Posterior cingulate gyrus (tissue), 11 donors: Measurements from ENCODE around the gene GAL.

ENCODE experiments used
- DNase-seq, 10 donors: peaks; one replicate each; pipeline versions ENCODE4 v3.0.0 to v3.0.0-alpha.2; 2020 to 2021; ENCODE audit warnings: mixed read lengths in 3 of 10
- intact Hi-C: fragments of 100-400 bp; cut with DNase I; formaldehyde crosslinking; loops from one replicate; pipeline ENCODE4 v1.15.1; 2023

Gene GAL

DNA sequence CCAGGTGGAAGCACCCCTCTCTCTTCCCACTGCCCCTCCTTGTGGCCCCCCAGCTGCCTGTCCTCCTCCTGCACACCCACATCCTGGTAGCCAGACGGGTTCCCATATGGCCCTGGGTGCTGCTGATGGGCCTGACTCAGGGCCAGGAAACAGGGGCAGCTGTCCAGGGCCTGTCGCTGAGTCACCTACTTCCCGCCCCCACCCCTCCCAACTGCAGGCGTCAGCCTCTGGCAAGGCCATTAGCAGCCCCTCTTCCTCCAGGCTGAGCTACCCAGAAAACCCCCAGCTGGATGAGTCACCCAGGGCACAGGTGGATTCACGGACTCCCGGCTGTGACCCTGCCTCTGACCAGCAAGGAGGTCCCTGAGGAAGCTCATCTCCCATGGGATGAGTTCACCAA is 6.9 kb upstream of the GAL start:
- intact Hi-C loops = no loop called here
- DNase-seq = peak in 5 of 10 donors; percentile 16 to 86 (median 83)

DNA sequence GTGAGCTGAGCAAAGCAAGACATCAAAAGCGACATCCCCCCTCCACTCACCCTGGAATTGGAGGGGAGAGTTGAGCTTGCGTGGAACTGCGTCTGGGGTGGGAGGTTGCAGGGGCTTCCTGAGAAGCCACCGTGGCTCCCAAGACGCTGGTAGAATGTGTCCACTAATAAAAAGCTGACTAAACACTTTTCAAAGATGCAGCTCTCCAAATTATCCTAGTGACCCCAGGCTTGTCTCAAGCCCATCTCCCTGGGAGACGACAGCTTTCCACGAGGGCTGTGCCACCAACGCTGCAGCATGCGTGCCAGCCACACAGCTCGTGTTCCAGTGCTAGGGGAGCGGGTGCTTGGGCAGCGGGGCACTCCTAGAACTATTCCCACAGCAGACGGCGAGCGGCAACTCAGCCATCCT is 6.3 kb upstream of the GAL start:
- peak in 2 of 10 donors; percentile 24 to 84 for DNase-seq
- intact Hi-C loops = no loop called here

DNA sequence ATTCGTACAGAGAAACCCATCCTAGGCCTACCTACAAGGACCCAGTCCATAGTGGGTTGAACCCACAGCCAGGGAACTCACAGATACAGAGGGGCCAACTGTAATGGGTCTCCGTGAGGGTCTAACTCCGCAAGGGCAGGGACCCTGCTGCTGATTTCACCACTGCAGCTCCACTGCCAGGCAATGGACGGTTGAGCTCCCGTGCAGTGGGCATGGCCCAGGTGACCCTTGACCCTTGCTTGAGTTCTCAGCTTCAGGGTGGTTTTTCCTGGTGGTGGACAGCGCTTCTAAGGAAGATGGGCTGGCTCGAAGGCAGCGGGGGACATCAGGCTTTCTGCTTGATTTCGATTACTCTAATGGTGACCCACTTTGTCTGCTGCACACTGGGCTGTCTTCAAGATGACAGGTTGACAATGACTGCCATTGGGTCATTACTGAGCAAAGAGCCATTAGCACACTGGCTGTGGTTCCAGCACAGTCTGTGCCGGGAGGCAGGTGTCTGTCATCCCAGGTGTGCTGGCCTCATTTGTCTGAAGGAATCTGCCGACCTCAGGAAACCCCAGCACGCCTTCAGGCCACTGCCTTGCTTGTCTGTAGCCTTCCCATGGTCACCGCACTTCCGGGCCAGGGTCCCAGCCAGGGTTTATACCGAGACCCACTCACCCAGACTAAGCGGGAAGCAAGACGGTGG is 3.7 kb upstream of the GAL start:
- intact Hi-C loops = no loop called here
- peak in 1 of 10 donors; percentile 68 for DNase-seq

DNA sequence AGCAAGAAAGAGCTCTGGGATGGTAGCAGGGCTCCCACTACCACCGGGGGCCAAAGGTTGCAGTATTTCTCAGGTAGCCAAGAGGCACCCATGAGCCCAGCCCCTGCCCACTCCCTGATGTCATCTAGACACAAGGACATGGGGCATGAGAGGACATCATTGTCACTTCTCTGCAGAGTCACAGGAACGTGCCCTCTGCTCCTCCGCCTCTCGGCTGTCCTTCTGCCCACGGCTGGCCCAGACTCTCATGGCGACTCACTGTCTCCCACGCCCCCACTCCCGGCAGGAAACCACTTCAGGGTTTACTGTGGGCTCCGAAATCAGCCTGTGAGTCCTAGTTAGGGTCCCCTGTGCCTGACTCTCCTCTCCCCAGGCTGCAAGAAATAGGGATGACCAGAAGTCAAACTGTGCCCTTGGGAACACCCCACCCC is 1.8 kb upstream of the GAL start:
- intact Hi-C loops = no loop called here
- peak in 1 of 10 donors; percentile 63 for DNase-seq

DNA sequence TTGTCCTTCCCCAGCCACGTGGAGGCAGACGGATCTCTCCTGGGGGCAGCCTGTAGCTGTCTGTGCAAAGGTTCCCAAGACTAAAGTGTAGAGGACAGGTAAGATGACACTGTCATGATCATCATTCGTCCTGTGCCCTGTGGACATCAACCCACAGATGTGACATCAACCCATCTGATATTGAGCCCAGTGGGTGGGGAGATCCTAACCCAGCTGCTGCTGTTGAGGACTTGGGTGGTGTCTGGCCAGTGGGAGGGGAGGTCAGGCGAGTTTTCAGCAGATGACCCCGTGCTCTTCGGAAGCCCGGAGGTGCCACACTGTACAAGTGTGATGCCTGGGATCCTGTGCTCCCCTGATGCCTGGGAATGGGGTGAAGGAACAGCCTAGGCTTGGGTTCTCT is 1.2 kb upstream of the GAL start:
- peak in 1 of 10 donors; percentile 39 for DNase-seq
- intact Hi-C loops = no loop called here

DNA sequence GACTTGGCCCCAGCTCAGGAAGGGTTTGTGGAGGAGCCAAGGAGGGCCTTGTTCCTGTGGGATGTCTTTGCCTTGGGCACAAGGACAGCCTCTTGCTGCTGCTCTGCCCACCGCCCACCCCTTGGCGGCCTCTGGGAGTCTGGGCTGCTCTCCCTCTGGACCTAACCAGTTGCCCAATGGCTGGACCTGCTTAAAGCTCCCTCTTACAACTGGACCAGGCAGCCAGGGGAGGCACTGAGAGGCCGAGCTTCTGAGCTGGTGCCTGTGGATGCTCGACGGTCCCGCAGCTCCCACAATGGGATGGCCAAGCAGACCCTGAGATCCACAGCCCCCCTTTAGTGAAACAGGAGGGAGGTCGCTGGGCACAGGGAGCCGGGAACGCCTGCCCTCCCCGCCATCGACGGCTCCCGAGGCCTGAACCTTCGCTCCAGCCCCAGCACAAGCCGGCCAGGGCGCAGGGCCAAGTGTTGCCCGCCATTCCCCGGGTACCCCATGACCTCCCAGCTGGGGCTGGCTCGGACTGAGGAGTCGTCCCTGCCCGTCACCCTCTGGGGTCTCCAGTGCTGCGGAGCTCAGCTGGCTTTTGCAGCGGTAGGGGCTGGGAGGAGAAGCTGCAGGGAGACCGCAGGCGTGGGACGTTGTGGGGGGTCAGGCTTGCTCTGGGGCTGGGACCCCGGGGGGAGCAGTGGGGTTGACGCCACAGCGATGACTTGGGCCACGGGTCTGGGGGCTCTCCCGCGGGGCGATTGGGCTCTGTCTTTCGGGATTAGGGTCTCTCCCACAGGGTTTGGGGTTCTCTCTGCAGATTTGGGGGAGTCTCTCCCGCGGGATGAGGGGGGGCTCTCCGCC is 584 bp upstream of the GAL start:
- intact Hi-C loops = no loop called here
- DNase-seq = peak in 1 of 10 donors; percentile 80

DNA sequence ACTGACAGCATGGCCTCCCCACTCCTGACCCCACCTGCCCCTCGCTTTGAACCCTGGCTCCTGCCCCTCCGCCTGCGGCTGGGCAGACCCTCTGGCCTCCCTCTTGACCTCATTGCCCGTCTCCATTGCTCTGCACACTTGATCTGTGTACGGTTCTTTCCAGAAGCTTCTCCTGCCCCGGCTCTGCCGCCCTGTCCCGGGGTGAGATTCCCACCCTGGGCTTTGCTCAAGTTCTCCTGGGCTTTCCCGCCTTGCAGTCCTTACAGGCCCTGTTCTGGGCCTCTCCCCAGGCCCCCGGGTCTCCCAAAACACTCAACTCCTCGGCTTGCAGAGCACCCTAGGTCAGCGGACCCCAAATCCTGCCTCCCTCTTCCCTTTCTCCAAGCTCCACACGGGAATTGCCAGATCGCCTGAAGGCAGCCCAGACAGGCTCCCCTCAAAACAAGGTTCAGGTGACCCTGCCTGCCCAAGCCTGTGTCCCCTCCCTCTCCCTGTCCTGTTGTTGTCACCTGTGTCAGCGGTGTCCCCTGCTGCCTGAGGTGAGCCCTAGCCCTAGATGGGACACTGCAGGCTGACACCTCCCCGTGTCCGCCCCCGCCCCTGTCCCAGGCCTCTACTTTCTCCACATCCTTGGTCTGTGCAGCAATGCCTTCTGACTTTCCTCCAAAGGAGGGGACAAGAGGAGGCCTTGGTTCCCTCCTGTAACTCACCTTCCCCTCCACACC is 1.5 kb downstream of the GAL start:
- DNase-seq = peak in 1 of 10 donors; percentile 62
- intact Hi-C loops = no loop called here

DNA sequence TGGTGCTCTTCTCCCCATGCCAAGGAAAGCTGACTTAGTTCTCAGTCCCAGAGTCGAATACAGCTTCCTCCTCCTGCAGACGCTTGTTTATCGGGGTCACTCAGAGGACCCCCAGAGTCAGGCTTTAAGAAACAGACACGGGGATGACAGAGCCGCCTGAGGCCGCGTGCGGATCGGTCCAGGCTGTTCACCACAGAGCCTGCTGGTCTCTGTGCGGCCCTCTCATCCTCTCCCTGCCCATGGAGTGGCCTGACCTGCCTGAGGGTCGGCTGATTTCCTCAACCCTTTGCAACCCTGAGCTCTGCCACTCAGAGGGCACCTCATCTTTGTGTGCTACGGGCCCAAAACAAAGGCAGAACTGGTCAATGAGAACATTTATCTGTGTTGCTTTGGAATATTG is 2.1 kb downstream of the GAL start:
- intact Hi-C loops = no loop called here
- peak in 1 of 10 donors; percentile 38 for DNase-seq

DNA sequence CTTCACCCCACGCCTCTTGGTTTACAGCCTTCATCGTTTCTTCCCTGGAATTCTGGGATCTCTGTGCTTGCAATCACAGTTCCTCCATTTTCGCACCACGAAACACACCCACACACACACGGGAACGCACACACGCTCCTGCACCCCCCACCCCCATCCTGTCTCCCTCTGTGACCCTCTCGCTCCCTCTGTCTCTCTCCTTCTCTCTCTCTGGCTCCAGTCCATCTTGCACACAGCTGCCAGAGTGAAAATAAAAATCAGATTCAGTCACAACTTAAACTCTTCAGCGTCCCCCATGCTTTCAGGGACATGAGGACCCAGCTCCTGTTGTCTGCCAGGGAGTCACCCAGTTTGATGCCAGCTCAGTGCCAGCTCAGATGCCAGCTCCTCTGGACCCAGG is 3.0 kb downstream of the GAL start:
- intact Hi-C loops = no loop called here
- DNase-seq = peak in 1 of 10 donors; percentile 1

DNA sequence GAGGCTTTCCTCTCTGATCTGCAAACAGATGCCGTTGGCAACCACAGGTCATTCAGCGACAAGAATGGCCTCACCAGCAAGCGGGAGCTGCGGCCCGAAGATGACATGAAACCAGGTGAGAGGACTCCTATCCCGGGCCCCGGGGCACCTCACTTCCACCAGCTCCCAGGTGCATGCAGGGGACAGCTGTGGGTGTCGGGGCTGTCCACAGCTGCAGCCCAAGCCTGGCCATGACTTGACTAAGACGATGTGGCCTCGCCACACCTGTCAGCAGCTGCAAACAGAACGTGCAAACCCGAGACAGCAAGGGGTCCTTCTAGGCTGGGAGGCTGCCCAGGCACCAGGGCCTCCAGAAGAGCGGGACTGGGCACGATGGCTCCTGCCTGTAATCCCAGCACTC is 3.6 kb downstream of the GAL start:
- intact Hi-C loops = no loop called here
- peak in 1 of 10 donors; percentile 81 for DNase-seq

DNA sequence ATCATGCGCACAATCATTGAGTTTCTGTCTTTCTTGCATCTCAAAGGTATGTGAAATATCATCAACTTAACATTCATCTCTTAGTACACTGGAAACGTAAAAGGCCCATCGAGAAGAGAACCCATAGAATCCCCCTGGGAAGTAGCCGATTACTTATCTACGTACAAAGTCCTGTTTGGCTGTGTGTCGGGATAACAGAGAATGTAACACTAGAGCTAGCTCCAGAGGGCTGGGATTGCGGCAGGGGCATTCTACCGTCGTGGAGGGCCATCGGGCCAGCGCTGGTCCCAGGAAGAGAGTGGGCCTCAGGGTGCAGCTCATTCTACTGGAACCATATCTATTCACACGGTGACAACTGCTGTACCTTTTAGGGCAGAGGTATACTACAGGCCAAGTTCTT is 4.5 kb downstream of the GAL start:
- intact Hi-C loops = no loop called here
- peak in 1 of 10 donors; percentile 19 for DNase-seq

DNA sequence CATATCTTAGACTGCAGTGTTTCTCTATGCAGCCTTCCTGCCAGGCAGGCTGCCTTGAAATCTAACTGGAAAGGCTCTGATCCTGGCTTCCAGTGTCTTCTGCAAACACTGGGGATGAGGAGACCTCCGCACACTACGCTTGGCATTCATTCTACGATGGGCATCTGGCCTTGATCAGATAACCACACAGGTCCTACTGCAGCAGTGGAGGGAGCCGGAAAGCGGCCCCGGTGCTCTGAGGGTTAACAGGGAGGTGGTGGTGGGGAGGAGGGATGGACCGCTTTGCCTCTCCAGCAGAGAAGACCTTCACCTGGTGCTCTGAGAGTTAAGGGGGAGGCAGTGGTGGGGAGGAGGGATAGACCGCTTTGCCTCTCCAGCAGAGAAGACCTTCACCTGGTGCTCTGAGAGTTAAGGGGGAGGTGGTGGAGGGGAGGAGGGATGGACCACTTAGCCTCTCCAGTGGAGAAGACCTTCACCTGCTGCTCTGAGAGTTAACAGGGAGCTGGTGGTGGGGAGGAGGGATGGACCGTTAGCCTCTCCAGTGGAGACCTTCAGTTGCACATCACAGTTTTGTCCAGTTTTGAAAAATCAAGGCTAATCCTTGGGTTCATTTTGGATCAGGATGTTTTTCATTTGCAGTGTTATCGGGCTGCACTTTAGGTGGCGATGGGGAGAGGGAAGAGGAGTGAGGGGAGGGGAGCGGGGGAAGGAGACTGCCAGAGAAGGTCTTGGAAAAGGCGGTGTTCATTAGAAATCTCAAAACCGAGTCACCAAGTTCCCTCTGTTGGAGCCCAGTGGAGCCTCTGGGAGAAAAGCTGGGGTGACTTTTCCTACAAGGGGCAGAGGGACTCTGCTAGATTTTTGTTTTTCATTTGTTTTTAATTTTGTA is 5.6 kb downstream of the GAL start:
- DNase-seq = peak in 1 of 10 donors; percentile 59
- intact Hi-C loops = no loop called here

DNA sequence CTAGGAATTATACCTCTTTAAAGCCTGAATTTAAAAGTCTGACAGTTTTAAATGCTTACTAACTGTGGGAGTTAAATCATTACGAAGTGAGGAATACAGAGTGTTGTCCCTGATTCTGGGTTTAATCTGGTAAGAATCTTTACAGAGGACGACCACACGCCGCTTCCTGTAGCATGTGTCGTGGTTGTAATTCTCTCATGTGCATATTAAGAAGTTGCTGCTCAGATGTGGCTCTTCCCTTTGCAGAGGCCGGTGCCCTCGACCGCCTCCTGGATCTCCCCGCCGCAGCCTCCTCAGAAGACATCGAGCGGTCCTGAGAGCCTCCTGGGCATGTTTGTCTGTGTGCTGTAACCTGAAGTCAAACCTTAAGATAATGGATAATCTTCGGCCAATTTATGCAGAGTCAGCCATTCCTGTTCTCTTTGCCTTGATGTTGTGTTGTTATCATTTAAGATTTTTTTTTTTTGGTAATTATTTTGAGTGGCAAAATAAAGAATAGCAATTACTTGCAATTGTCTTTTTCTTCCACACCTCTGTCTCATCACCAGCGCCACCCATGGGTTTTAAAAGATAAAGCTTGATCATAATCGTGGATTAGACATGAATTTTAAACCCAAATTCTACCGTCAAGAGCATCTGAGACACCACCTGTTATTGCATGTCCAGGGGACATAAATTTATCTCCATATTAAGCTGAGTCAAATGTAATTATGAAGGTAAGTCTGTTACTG is 6.5 kb downstream of the GAL start:
- intact Hi-C loops = no loop called here
- DNase-seq = peak in 1 of 10 donors; percentile 6

DNA sequence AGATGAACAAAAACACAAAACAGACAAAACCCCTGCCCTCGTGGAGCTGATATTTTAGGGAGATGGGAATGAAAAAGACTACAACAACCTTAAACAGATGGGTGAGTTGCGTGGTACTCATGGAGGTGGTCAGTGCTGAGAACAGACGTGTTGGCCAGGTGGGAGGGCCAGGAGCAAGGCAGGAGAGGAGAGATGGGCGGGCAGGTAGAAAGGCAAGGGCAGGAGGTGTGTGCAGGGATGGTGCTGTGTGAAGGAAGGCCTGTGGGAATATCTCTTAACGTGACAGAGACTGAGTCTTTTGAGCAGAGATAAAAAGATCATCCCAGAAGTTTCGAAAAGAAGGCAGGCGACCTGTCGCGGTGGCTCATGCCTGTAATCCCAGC is 7.0 kb downstream of the GAL start:
- intact Hi-C loops = no loop called here
- no peak for DNase-seq

DNA sequence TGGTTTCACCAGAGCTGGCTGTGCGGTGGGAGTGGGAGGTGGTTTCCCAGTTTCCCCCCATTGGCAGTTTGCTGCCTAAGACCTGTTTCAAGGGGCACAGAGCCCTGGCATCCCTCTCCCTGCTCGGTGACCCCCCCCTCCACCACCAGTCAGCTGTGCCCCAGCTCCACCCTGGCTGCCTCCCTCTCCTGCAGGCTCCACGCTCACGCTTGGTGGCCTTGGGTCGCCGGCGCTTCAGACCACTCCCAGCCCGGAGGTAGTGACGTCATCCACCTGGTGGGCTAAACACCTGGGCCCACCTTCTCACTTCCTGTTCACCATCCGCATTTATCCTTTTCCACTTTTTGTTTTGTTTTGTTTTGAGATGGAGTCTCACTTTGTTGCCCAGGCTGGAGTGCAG is 7.8 kb downstream of the GAL start:
- peak in 1 of 10 donors; percentile 63 for DNase-seq

DNA sequence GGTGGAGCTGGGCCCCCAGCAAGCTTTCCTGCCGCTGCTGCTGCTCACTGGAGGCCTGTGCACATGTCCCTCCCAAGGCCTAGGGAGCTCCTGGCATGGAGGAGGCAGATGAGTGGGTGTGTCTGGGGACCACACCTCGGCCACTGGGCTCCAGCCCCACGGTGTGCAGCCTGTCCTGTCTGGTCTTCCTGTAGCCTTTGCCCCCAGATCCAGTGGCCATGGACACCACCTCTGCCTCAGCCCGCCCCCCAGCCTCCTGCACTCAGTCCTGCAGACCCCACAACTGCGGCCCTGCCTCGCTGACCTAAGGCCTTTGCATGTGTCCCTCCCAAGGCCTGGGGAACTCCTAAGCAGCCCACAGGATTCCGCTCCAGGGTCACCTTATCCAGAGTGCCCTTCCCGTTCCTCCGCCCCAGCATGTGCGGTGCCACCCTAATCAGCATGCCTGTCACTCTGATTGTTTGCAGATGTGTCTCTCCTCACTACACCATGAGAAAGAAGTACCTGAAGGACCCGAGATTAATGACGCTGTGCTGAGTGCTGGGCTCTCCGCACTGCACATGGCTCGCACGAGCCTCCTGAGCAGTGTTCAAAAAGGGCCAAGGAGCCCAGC is 8.6 kb downstream of the GAL start:
- intact Hi-C loops = no loop called here
- peak in 1 of 10 donors; percentile 67 for DNase-seq

More for the DNA sequence above, 7.8 kb downstream of the GAL start:
- intact Hi-C loops = no loop called here

DNA sequence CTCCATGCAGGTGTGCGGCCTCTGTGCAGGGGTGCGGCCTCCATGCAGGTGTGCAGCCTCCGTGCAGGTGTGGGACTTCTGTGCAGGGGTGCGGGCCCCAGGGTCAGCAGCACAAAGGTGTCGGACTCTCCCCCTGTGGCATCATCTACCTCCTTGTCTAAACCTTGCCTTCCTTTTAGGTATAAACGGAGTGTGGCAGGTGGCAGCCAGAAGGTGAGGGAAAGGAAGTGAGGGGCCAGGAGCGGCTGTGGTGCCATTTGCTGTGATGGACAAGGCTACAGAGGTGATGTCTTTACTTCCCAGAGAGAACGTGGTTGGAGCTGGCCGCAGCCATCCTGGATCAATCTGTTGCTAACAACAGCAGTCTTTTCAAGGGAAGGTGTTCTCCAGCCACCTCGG is 9.1 kb downstream of the GAL start:
- intact Hi-C loops = no loop called here
- peak in 1 of 10 donors; percentile 42 for DNase-seq

DNA sequence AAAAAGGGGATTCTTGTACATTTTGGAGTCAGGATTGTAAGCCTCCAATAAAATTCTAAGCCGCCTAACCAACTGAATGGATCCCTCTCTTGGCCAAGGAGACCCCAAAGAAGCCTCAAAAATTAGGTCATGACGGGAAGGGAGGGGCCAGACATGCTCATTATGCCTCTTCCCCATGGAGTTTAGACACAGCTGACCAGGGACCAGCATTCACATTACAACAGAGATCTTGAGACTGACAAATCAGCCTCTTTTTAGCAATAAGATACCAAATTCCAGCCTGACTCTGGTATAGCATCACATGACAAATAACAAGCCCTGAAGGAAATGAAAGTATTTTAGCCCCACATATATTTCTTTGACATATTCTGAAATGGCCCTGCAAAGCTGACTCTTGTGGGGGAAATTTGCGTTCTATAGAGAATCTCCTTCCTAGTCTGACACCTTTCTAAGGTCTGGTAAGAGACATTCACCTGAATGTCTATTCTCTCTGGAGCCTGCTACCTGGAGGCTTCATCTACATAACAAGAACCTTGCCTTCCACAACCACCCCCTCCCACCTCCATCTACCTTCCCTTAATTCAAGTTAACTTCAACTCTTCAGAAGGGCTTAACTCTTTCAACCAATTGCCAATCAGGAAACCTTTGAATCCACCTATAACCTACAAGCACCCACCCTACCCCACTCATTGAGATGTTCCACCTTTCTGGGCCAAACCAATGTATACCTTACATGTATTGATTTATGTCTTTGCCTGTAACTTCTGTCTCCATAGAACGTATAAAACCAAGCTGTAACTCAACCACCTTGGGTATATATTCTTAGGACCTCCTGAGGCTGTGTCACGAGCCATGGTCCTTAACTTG is 10.3 kb downstream of the GAL start:
- no peak for DNase-seq
- intact Hi-C loops = no loop called here
